Measurements from ENCODE around the gene MEX3A. TPM values are rescaled to one million over a fixed set of nuclear protein-coding genes. Genes with fewer than 3 reads are reported as not detected.
A peak's percentile ranks its signal among the peaks of the same experiment; 100 is the strongest.

The MEX3A gene
- total and polyA plus RNA-seq, 4 donors, result 0.26 to 8.1 (median 1.1) TPM

- Histone ChIP-seq H3K27ac (ENCODE audit: low read depth in 1 of 2, low read length in 1 of 2) (peak overlapping the region; percentile 91 to 94), H3K9ac (ENCODE audit: insufficient read depth in 1 of 2, low read length in 2 of 2) (peak overlapping the region; percentile 51 to 93), H3K27me3 (ENCODE audit: control insufficient read depth in 3 of 3, insufficient read depth in 3 of 3, low read length in 2 of 3) (no peaks in the 10 kb centered on the region), H3K36me3 (ENCODE audit: control insufficient read depth in 4 of 4, insufficient read depth in 4 of 4, low read length in 4 of 4) (peaks cover 11 to 28% (median 20%) of the 10 kb centered on the region in 4 donors), H3K9me3 (ENCODE audit: control insufficient read depth in 4 of 4, insufficient read depth in 3 of 4, low read length in 3 of 4) (no peaks in the 10 kb centered on the region), H3K4me1 (ENCODE audit: control insufficient read depth in 5 of 5, insufficient read depth in 5 of 5, low read length in 5 of 5) (peaks cover 20 to 47% (median 24%) of the 10 kb centered on the region in 5 donors), H3K4me3 (no peak overlapping the region)
- DNase-seq (peak; percentile 92 to 93 (median 92)), ATAC-seq (ENCODE audit: insufficient read depth, low FRiP score) (peak; percentile 63)
- TF ChIP-seq CTCF (IDR thresholded peaks at IDR 0.05; ENCODE audit: control extremely low read depth, extremely low read depth), result peak; percentile 98
- 41 to 51% methylated on average over 7 of the region's 7 CpGs for WGBS, 2 donors
These were observed 47.7 kb upstream of the MEX3A start for GRCh38 chr1:156129687-156130577.

GRCh38 chr1:156128654-156129597, 46.7 kb upstream of the MEX3A start:
- H3K9me3 ChIP-seq (ENCODE audit: control insufficient read depth in 4 of 4, insufficient read depth in 3 of 4, low read length in 3 of 4), result no peaks in the 10 kb centered on the region
- peak overlapping the region in 1 of 2 donors; percentile 93 for H3K9ac ChIP-seq (ENCODE audit: insufficient read depth in 1 of 2, low read length in 2 of 2)
- DNase-seq (peak; percentile 77 to 93 (median 90)), ATAC-seq (ENCODE audit: insufficient read depth, low FRiP score) (no peak)
- H3K27me3 ChIP-seq (ENCODE audit: control insufficient read depth in 3 of 3, insufficient read depth in 3 of 3, low read length in 2 of 3), result no peaks in the 10 kb centered on the region
- 32 to 51% methylated on average over 8 of the region's 8 CpGs for WGBS, 2 donors
- TF ChIP-seq CTCF (IDR thresholded peaks at IDR 0.05; ENCODE audit: control extremely low read depth, extremely low read depth), result no peak
- peak overlapping the region; percentile 91 to 94 for H3K27ac ChIP-seq (ENCODE audit: low read depth in 1 of 2, low read length in 1 of 2)
- no peak overlapping the region for H3K4me3 ChIP-seq
- H3K4me1 ChIP-seq (ENCODE audit: control insufficient read depth in 5 of 5, insufficient read depth in 5 of 5, low read length in 5 of 5), result peaks cover 22 to 55% (median 32%) of the 10 kb centered on the region in 5 donors
- peaks cover 5 to 18% (median 13%) of the 10 kb centered on the region in 4 donors for H3K36me3 ChIP-seq (ENCODE audit: control insufficient read depth in 4 of 4, insufficient read depth in 4 of 4, low read length in 4 of 4)

- H3K4me1 ChIP-seq (ENCODE audit: control insufficient read depth in 5 of 5, insufficient read depth in 5 of 5, low read length in 5 of 5), result peaks cover 27 to 61% (median 33%) of the 10 kb centered on the region in 5 donors
These were observed 46.0 kb upstream of the MEX3A start for GRCh38 chr1:156128308-156128653.

More at GRCh38 chr1:156128308-156128653, 46.0 kb upstream of the MEX3A start:
- TF ChIP-seq CTCF (IDR thresholded peaks at IDR 0.05; ENCODE audit: control extremely low read depth, extremely low read depth), result no peak
- 49 to 66% methylated on average over 2 of the region's 2 CpGs for WGBS, 2 donors
- no peaks in the 10 kb centered on the region for H3K27me3 ChIP-seq (ENCODE audit: control insufficient read depth in 3 of 3, insufficient read depth in 3 of 3, low read length in 2 of 3)
- H3K4me3 ChIP-seq, result no peak overlapping the region
- H3K9ac ChIP-seq (ENCODE audit: insufficient read depth in 1 of 2, low read length in 2 of 2), result peak overlapping the region in 1 of 2 donors; percentile 93
- DNase-seq (no peak), ATAC-seq (ENCODE audit: insufficient read depth, low FRiP score) (no peak)
- H3K9me3 ChIP-seq (ENCODE audit: control insufficient read depth in 4 of 4, insufficient read depth in 3 of 4, low read length in 3 of 4), result no peaks in the 10 kb centered on the region
- peaks cover 5 to 14% (median 11%) of the 10 kb centered on the region in 4 donors for H3K36me3 ChIP-seq (ENCODE audit: control insufficient read depth in 4 of 4, insufficient read depth in 4 of 4, low read length in 4 of 4)
- H3K27ac ChIP-seq (ENCODE audit: low read depth in 1 of 2, low read length in 1 of 2), result peak overlapping the region; percentile 91 to 94
